Tibial nerve (tissue), 3 donors: Measurements from ENCODE around the gene CDH8.

Experiments used
- CTCF ChIP-seq, 5 experiments: fragments of 200-600 bp in 3 of 5; fragments of 450-650 bp in 2 of 5; sonication (generic) in 3 of 5; IDR thresholded peaks; one replicate each; pipeline ENCODE4 v1.5.1; 2016 to 2019; ENCODE audit warnings: antibody characterized with exemption in 5 of 5, mild to moderate bottlenecking in 3 of 5, moderate library complexity in 2 of 5
- POLR2A ChIP-seq, 2 donors: fragments of 450-650 bp; IDR thresholded peaks; one replicate each; pipeline ENCODE4 v1.6.1; 2017; ENCODE audit warnings: antibody characterized with exemption in 2 of 2, mild to moderate bottlenecking in 2 of 2, moderate library complexity in 2 of 2

- no peak for TF ChIP-seq CTCF (IDR thresholded peaks at IDR 0.05)
- TF ChIP-seq POLR2A (IDR thresholded peaks at IDR 0.05): no peak
Measured at GRCh38 chr16:61820820-61821219, 215.4 kb downstream of the CDH8 start.
